Ishikawa (cell line): ENCODE results near the gene NOL12.
A peak's percentile ranks its signal among the peaks of the same experiment; 100 is the strongest.

Experiments
- CEBPB ChIP-seq: IDR thresholded peaks from 2 replicates; pipeline ENCODE4 v1.6.1; 2012
- CREB1 ChIP-seq: IDR thresholded peaks from 2 replicates; pipeline ENCODE4 v1.6.1; 2012; ENCODE audit warnings: low read depth
- EGR1 ChIP-seq: IDR thresholded peaks from 2 replicates; pipeline ENCODE4 v1.6.1; 2012
- EP300 ChIP-seq: IDR thresholded peaks from 2 replicates; pipeline ENCODE4 v1.6.1; 2012; ENCODE audit warnings: borderline replicate concordance
- FOXM1 ChIP-seq: IDR thresholded peaks from 2 replicates; pipeline ENCODE4 v1.6.1; 2012; ENCODE audit warnings: low read depth, borderline replicate concordance
- NFIC ChIP-seq: IDR thresholded peaks from 2 replicates; pipeline ENCODE4 v1.6.1; 2012
- RAD21 ChIP-seq: IDR thresholded peaks from 2 replicates; pipeline ENCODE4 v1.6.1; 2012; ENCODE audit warnings: low read depth
- TAF1 ChIP-seq: IDR thresholded peaks from 2 replicates; pipeline ENCODE4 v1.6.1; 2012; ENCODE audit warnings: low read depth, mild to moderate bottlenecking
- TCF12 ChIP-seq: IDR thresholded peaks from 2 replicates; pipeline ENCODE4 v1.6.1; 2012; ENCODE audit warnings: low read depth
- TEAD4 ChIP-seq: IDR thresholded peaks from 2 replicates; pipeline ENCODE4 v1.6.1; 2012
- YY1 ChIP-seq: IDR thresholded peaks from 2 replicates; pipeline ENCODE4 v1.6.1; 2012; ENCODE audit warnings: low read depth
- ZBTB7A ChIP-seq: IDR thresholded peaks from 2 replicates; pipeline ENCODE4 v1.6.1; 2012; ENCODE audit warnings: low read depth
- TF ChIP-seq, protein P1 (sequence below): IDR thresholded peaks from 2 replicates; pipeline ENCODE4 v1.6.1; 2012
- TF ChIP-seq, protein P2 (sequence below): IDR thresholded peaks from 2 replicates; pipeline ENCODE4 v1.6.1; 2012
- TF ChIP-seq, protein P3 (sequence below): IDR thresholded peaks from 2 replicates; pipeline ENCODE4 v1.6.1; 2012; ENCODE audit warnings: low read depth, mild to moderate bottlenecking

Gene NOL12

DNA sequence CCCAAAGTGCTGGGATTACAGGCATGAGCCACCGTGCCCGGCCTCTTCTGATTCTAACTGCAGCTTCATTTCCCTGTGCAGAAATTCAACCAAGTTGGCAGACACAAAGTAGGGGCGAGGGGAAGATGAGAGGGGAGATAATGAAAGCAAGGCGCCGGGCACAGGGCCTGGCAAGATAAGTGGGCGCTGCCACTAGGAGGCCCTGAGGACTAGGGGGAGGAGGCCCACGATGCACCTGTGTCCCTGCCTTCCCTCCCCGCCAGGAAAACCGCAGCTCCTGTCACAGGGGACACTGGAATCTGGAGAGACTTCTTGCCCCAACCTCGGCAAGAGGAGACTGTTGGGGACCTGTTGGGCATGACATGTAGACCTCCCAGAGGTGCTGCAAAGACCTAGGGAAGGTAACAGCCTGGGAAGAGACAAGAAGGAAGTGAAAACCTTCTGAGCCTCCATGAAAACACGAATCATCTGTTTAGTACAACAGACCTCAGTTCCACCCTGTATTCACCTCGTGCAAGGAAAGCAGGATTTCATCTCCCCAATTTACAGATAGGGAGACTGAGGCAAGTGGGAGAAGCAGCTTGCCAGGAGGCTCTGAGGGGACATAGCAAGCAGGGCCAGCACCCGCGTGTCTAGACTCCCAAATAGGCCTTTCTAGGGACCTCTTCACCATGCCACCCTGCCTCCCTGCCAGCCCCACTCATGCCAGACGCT, 13.8 kb upstream of the NOL12 start:
- TF ChIP-seq YY1 (no peak), RAD21 (no peak), NFIC (no peak), EGR1 (no peak), FOXM1 (no peak), EP300 (no peak), CREB1 (no peak), CEBPB (no peak)
- TF ChIP-seq, protein P1, sequence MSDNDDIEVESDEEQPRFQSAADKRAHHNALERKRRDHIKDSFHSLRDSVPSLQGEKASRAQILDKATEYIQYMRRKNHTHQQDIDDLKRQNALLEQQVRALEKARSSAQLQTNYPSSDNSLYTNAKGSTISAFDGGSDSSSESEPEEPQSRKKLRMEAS: no peak

DNA sequence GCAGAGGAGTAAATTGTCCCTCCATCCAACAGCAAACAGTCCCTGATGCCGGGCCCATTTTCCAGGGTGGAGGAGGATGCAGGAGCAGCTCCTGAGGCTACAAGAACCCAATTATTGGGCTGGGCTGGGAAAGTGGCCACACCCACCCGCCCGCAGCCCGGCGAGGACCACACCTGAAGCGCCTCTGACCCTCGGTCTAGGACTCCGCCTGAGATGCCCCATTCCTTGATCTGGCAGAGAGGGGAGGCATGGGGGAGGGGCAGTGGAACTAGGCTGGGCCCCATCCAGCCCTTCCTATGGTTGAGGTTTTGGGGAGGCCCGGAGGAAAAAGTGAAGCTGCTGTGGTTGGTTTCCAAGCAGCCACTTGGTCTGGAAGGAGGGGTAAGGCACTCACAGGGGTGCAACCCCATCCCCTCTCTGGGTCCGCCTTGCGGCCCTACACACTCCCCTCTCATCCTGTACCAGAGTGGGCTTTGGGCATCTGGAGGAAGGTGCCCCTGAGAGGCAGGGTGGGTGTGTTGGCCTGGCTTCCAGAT, 13.2 kb upstream of the NOL12 start:
- TF ChIP-seq FOXM1 (no peak), YY1 (no peak), NFIC (no peak), TAF1 (no peak), EGR1 (no peak), TCF12 (no peak), TEAD4 (no peak), CEBPB (no peak), CREB1 (no peak), RAD21 (no peak), EP300 (no peak), ZBTB7A (no peak)
- TF ChIP-seq, protein P2, sequence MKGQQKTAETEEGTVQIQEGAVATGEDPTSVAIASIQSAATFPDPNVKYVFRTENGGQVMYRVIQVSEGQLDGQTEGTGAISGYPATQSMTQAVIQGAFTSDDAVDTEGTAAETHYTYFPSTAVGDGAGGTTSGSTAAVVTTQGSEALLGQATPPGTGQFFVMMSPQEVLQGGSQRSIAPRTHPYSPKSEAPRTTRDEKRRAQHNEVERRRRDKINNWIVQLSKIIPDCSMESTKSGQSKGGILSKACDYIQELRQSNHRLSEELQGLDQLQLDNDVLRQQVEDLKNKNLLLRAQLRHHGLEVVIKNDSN: no peak
- TF ChIP-seq, protein P3, sequence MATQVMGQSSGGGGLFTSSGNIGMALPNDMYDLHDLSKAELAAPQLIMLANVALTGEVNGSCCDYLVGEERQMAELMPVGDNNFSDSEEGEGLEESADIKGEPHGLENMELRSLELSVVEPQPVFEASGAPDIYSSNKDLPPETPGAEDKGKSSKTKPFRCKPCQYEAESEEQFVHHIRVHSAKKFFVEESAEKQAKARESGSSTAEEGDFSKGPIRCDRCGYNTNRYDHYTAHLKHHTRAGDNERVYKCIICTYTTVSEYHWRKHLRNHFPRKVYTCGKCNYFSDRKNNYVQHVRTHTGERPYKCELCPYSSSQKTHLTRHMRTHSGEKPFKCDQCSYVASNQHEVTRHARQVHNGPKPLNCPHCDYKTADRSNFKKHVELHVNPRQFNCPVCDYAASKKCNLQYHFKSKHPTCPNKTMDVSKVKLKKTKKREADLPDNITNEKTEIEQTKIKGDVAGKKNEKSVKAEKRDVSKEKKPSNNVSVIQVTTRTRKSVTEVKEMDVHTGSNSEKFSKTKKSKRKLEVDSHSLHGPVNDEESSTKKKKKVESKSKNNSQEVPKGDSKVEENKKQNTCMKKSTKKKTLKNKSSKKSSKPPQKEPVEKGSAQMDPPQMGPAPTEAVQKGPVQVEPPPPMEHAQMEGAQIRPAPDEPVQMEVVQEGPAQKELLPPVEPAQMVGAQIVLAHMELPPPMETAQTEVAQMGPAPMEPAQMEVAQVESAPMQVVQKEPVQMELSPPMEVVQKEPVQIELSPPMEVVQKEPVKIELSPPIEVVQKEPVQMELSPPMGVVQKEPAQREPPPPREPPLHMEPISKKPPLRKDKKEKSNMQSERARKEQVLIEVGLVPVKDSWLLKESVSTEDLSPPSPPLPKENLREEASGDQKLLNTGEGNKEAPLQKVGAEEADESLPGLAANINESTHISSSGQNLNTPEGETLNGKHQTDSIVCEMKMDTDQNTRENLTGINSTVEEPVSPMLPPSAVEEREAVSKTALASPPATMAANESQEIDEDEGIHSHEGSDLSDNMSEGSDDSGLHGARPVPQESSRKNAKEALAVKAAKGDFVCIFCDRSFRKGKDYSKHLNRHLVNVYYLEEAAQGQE: no peak
- TF ChIP-seq, protein P1: no peak

DNA sequence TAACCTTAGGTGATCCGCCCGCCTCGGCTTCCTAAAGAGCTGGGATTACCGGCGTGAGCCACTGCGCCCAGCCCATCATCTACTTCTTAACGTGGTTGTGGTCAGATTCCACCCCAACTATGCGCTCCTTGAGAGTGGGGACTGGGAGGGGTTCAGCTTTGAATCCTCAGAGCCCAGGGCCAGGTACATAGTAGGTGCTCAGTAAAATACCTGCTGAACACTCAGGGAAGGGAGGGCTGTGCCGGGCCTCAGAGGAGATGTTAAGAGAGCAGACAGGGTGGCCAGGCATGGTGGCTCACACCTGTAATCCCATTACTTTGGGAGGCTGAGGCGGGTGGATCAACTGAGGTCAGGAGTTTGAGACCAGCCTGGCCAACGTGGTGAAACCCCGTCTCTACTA, 11.9 kb upstream of the NOL12 start:
- TF ChIP-seq CEBPB (no peak), CREB1 (no peak), EP300 (no peak), TEAD4 (no peak), NFIC (no peak), YY1 (no peak), RAD21 (no peak), EGR1 (no peak), TCF12 (no peak), FOXM1 (no peak), ZBTB7A (no peak), TAF1 (no peak)
- TF ChIP-seq, protein P3: no peak
- TF ChIP-seq, protein P1: no peak
- TF ChIP-seq, protein P2: no peak

DNA sequence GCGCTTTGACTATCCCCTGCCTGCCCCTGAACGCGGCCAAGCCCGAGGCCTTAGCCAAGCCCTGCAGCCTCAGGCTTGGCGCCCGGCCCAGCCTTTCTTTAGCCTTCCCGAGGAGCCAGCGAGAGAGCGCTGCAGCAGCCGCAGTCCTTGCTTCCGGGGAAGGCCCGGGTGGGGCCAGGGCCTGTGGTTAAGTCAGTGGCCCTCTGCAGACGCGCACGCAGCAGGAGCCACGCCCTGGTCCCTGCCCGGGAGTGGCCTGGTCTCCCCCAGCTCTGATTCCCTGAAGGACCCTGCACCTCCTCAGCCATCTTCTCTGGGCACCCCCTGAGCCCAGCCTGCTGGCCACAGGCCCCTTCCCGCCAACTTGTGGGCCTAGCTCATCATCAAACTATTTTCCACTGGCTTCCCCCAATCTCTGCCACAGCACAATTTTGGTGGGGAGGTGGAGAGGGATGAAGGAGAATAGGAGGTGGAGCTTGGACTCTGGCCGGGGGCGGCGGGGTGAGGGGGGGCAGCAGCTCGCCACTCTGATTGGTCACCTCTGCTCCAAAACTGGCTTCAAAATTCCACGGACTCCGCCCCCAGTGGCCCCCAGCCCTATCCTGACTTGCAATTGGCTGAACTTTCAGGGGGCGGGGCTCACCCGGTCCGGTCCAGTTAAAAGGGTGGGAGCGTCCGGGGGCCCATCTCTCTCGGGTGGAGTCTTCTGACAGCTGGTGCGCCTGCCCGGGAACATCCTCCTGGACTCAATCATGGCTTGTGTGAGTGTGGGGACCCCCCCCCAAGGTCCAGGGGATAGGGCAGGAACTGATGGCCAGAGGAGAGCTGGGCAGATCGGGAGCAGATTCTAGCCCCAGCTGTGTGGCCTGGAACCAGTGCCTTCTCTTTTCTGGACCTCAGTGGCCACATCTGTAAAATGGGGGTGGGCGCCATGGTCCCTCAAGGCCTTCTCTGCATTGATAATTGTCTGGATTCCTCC, 10.9 kb upstream of the NOL12 start, which contains the start of gene LGALS1:
Gene LGALS1 (plus strand): TSS at position 686 of the 979 bp plus-strand sequence. CDS start 67 bp downstream, at position 753.
- TF ChIP-seq ZBTB7A (peak; percentile 34; the same call in 1 of the 2 replicates), YY1 (no peak), FOXM1 (peak; percentile 42; the same call in 1 of the 2 replicates), CREB1 (no peak), TEAD4 (peak; percentile 26; the same call in 1 of the 2 replicates), EP300 (no peak; the same call in 1 of the 2 replicates), TCF12 (no peak), TAF1 (0 out of 2 replicates have a peak, but pooled peaks have one; percentile 11), EGR1 (peak; percentile 55; the same call in 1 of the 2 replicates), CEBPB (no peak), NFIC (peak; percentile 57), RAD21 (no peak)
- TF ChIP-seq, protein P2: no peak
- TF ChIP-seq, protein P3: no peak
- TF ChIP-seq, protein P1: peak; percentile 65
